ENCODE data around the gene MAGEA9B.

The MAGEA9B gene

DNA sequence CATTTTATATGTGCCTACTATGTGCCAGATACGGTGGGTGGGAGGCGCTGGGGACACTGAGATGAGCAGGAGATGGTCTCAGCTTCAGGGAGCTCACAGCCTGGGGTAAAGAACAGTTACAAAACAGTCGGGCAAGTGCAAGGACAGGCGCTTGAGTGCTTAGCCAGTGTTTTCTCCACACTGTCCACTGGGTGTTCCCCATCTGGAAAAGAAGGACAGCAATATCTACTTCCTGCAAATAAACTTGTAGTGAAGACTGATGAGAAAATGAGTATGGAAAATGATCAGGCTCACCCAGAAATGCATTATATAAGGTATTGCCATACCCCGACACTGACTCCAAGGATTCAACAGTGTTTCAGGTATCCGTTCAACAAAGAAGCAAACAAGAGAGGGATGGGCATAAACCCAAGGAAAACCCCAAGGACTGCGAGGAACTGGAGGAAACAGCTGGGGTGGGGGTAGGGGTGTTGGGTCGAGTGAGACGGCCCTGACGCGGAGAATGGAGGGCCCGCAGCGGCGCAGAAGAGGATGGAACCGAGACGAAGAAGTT, 43.5 kb upstream of the MAGEA9B start:
- DNase-seq (peak; percentile 21), ATAC-seq (ENCODE audit: insufficient read depth, low read depth) (peak; percentile 56)
- H3K36me3 ChIP-seq (ENCODE audit: insufficient read depth, low read length): no peaks in the 10 kb centered on the region
- TF ChIP-seq, protein P1, sequence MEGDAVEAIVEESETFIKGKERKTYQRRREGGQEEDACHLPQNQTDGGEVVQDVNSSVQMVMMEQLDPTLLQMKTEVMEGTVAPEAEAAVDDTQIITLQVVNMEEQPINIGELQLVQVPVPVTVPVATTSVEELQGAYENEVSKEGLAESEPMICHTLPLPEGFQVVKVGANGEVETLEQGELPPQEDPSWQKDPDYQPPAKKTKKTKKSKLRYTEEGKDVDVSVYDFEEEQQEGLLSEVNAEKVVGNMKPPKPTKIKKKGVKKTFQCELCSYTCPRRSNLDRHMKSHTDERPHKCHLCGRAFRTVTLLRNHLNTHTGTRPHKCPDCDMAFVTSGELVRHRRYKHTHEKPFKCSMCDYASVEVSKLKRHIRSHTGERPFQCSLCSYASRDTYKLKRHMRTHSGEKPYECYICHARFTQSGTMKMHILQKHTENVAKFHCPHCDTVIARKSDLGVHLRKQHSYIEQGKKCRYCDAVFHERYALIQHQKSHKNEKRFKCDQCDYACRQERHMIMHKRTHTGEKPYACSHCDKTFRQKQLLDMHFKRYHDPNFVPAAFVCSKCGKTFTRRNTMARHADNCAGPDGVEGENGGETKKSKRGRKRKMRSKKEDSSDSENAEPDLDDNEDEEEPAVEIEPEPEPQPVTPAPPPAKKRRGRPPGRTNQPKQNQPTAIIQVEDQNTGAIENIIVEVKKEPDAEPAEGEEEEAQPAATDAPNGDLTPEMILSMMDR (IDR thresholded peaks at IDR 0.05; ENCODE audit: borderline replicate concordance, extremely low read depth, low read length, poor library complexity, severe bottlenecking): no peak
- no peak for TF ChIP-seq EZH2 (IDR thresholded peaks at IDR 0.05; ENCODE audit: borderline replicate concordance, low read depth, low read length, severe bottlenecking)
- H3K9me3 ChIP-seq (ENCODE audit: insufficient read depth, low read length, severe bottlenecking): no peaks in the 10 kb centered on the region
- peaks cover 27% of the 10 kb centered on the region for H3K4me1 ChIP-seq (ENCODE audit: insufficient read depth, low read length)
- no peaks in the 10 kb centered on the region for H3K27me3 ChIP-seq (ENCODE audit: insufficient read depth, low read length, poor library complexity)
- peak overlapping the region; percentile 71 for H2AFZ ChIP-seq (ENCODE audit: low read depth, low read length)
- H3K4me3 ChIP-seq (ENCODE audit: low read depth in 1 of 2, low read length in 2 of 2): peak overlapping the region; percentile 62 to 76
- H4K20me1 ChIP-seq (ENCODE audit: insufficient read depth, low read length): peaks cover 7% of the 10 kb centered on the region; the same call in 1 of the 2 replicates
- peaks cover 34% of the 10 kb centered on the region for H3K79me2 ChIP-seq (ENCODE audit: insufficient read depth, low read length)
- peak overlapping the region; percentile 65 for H3K9ac ChIP-seq (ENCODE audit: low read depth, low read length)
- H3K4me2 ChIP-seq (ENCODE audit: insufficient read depth, low read length): peak overlapping the region; percentile 90
- peak overlapping the region; percentile 57; the same call in 1 of the 2 replicates for H3K27ac ChIP-seq (ENCODE audit: low read length)

GRCh38 chrX:149629730-149630387, 42.6 kb upstream of the MAGEA9B start:
- ATAC-seq (ENCODE audit: insufficient read depth, low read depth) (no peak), DNase-seq (no peak)
- Histone ChIP-seq H4K20me1 (ENCODE audit: insufficient read depth, low read length) (peaks cover 7% of the 10 kb centered on the region; the same call in 1 of the 2 replicates), H3K27me3 (ENCODE audit: insufficient read depth, low read length, poor library complexity) (no peaks in the 10 kb centered on the region), H3K79me2 (ENCODE audit: insufficient read depth, low read length) (peaks cover 39% of the 10 kb centered on the region), H3K4me1 (ENCODE audit: insufficient read depth, low read length) (peaks cover 27% of the 10 kb centered on the region), H3K9me3 (ENCODE audit: insufficient read depth, low read length, severe bottlenecking) (no peaks in the 10 kb centered on the region), H3K4me3 (ENCODE audit: low read depth in 1 of 2, low read length in 2 of 2) (peak overlapping the region in 1 of 2 experiments; percentile 76; a peak in 2 of 4 replicates), H2AFZ (ENCODE audit: low read depth, low read length) (no peak overlapping the region), H3K27ac (ENCODE audit: low read length) (no peak overlapping the region), H3K9ac (ENCODE audit: low read depth, low read length) (peak overlapping the region; percentile 65; the same call in 1 of the 2 replicates), H3K4me2 (ENCODE audit: insufficient read depth, low read length) (peak overlapping the region; percentile 90), H3K36me3 (ENCODE audit: insufficient read depth, low read length) (no peaks in the 10 kb centered on the region)
- no peak for TF ChIP-seq EZH2 (IDR thresholded peaks at IDR 0.05; ENCODE audit: borderline replicate concordance, low read depth, low read length, severe bottlenecking)
- TF ChIP-seq, protein P1 (IDR thresholded peaks at IDR 0.05; ENCODE audit: borderline replicate concordance, extremely low read depth, low read length, poor library complexity, severe bottlenecking): no peak

DNA sequence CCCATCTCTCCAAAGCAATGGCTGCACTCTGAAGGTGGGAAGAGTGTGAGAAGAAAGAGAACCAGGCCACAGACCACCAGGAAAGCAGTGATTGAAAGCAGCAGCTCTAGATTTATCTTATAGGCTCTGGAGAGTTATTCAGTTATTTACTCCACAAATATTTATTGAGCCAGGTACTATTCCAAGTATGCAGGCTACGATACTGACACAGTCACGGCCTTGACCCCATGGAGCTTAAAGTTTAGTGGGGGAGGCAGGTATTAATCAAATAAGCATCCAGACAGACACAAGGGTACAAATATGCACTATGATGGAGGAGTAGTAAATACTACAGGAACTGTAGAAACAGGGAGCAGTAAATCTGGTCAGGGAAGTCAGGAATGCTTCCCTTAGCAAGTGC, 41.5 kb upstream of the MAGEA9B start:
- DNase-seq: no peak
- Histone ChIP-seq H3K9me3 (ENCODE audit: insufficient read depth, low read length, severe bottlenecking) (no peaks in the 10 kb centered on the region), H3K36me3 (ENCODE audit: insufficient read depth, low read length) (no peaks in the 10 kb centered on the region), H3K4me3 (ENCODE audit: low read depth in 1 of 2, low read length in 2 of 2) (no peak overlapping the region), H2AFZ (ENCODE audit: low read depth, low read length) (no peak overlapping the region), H3K4me1 (ENCODE audit: insufficient read depth, low read length) (peaks cover 27% of the 10 kb centered on the region), H3K79me2 (ENCODE audit: insufficient read depth, low read length) (peaks cover 42% of the 10 kb centered on the region), H3K9ac (ENCODE audit: low read depth, low read length) (no peak overlapping the region), H3K27me3 (ENCODE audit: insufficient read depth, low read length, poor library complexity) (no peaks in the 10 kb centered on the region), H3K4me2 (ENCODE audit: insufficient read depth, low read length) (no peak overlapping the region), H4K20me1 (ENCODE audit: insufficient read depth, low read length) (peaks cover 10% of the 10 kb centered on the region; the same call in 1 of the 2 replicates), H3K27ac (ENCODE audit: low read length) (no peak overlapping the region)
- TF ChIP-seq, protein P1 (IDR thresholded peaks at IDR 0.05; ENCODE audit: borderline replicate concordance, extremely low read depth, low read length, poor library complexity, severe bottlenecking): no peak
- no peak for TF ChIP-seq EZH2 (IDR thresholded peaks at IDR 0.05; ENCODE audit: borderline replicate concordance, low read depth, low read length, severe bottlenecking)
- ATAC-seq (ENCODE audit: insufficient read depth, low read depth): no peak
